Uterus (tissue), 4 donors: Measurements from ENCODE around the gene PRAMEF10. TPM values are rescaled to one million over a fixed set of nuclear protein-coding genes. Genes with fewer than 3 reads are reported as not detected.
"Not testable (repeated sequence)": the region's sequence is repeated elsewhere in the genome, so short reads cannot be mapped to it uniquely, and the experiment has no call there.

ENCODE experiments used
- DNase-seq, 2 donors: peaks; one replicate each; pipeline ENCODE4 v3.0.0-alpha.2; 2019 to 2020
- H3K27ac ChIP-seq, 2 donors: fragments of 200-600 bp; sonication (generic); 1 replicate in 1 of 2; 2 replicates in 1 of 2; pipeline ENCODE4 v1.5.1; 2016 to 2018
- H3K27me3 ChIP-seq, 2 donors: fragments of 200-600 bp; sonication (generic); one replicate each; pipeline ENCODE4 v1.5.1; 2018 to 2019; ENCODE audit warnings: control low read depth in 1 of 2
- H3K36me3 ChIP-seq, 2 donors: fragments of 200-600 bp; sonication (generic); one replicate each; pipeline ENCODE4 v1.5.1; 2019; ENCODE audit warnings: control low read depth in 1 of 2
- H3K4me1 ChIP-seq, 2 donors: fragments of 200-600 bp; sonication (generic); one replicate each; pipeline ENCODE4 v1.5.1; 2018 to 2019; ENCODE audit warnings: control low read depth in 1 of 2
- H3K4me3 ChIP-seq, 2 donors: fragments of 200-600 bp; sonication (generic); 1 replicate in 1 of 2; 2 replicates in 1 of 2; pipeline ENCODE4 v1.5.1; 2018 to 2019; ENCODE audit warnings: mild to moderate bottlenecking in 1 of 2
- H3K9me3 ChIP-seq, 2 donors: fragments of 200-600 bp; sonication (generic); one replicate each; pipeline ENCODE4 v1.5.1; 2019; ENCODE audit warnings: control low read depth in 1 of 2
- POLR2A ChIP-seq, 2 donors: fragments of 450-650 bp; IDR thresholded peaks; one replicate each; pipeline ENCODE4 v1.6.1; 2016; ENCODE audit warnings: antibody characterized with exemption in 2 of 2, mild to moderate bottlenecking in 1 of 2, moderate library complexity in 1 of 2
- intact Hi-C: fragments of 100-400 bp; cut with DNase I; formaldehyde crosslinking; loops from one replicate; pipeline ENCODE4 v1.15.1; 2023; ENCODE audit warnings: low total_unique reads
- small RNA-seq: library from RNA; depleted of rRNA; stranded (forward); fragments of <200 nt; gene quantifications from one replicate; pipeline ENCODE3, GENCODE V24; 2016
- total RNA-seq, 4 donors: library from RNA; depleted of rRNA in 3 of 4; stranded (reverse); fragments of >200 nt in 3 of 4; gene quantifications; one replicate each; pipeline versions ENCODE4 v1.1.0 to v1.2.4, GENCODE V29; 2014 to 2023
- TF ChIP-seq, protein P1 (sequence below), 4 experiments: fragments of 200-600 bp in 2 of 4; fragments of 450-650 bp in 2 of 4; sonication (generic) in 2 of 4; IDR thresholded peaks; one replicate each; pipeline ENCODE4 v1.5.1; 2016 to 2019; ENCODE audit warnings: antibody characterized with exemption in 4 of 4, mild to moderate bottlenecking in 2 of 4, moderate library complexity in 1 of 4
- donor health status: DM: yes; HTN: yes; CAD: no.

Gene PRAMEF10
- total RNA-seq, 4 donors from 2014 or later = not detected

DNA sequence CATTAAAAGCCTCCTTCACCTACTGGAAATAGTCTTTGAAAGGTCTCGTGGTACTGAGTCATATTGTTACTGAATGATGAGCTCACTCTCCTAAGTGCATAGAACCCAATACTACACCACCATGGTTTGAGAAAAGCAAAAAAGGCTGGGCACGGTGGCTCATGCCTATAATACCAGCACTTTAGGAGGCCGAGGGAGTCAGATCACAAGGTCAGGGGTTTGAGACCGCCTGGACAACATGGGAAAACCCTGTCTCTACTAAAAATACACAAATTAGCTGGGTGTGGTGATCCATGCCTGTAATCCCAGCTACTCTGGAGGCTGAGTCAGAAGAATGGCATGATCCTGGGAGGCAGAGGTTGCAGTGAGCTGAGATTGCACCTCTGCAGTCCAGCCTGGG is 46.3 kb downstream of the PRAMEF10 start:
- no peak overlapping the region for H3K4me3 ChIP-seq
- no peaks in the 10 kb centered on the region for H3K4me1 ChIP-seq
- H3K9me3 ChIP-seq = no peaks in the 10 kb centered on the region
- intact Hi-C loops = no loop called here
- H3K27ac ChIP-seq = no peak overlapping the region
- no peaks in the 10 kb centered on the region for H3K36me3 ChIP-seq
- no peak for TF ChIP-seq POLR2A (IDR thresholded peaks at IDR 0.05)
- TF ChIP-seq, protein P1, sequence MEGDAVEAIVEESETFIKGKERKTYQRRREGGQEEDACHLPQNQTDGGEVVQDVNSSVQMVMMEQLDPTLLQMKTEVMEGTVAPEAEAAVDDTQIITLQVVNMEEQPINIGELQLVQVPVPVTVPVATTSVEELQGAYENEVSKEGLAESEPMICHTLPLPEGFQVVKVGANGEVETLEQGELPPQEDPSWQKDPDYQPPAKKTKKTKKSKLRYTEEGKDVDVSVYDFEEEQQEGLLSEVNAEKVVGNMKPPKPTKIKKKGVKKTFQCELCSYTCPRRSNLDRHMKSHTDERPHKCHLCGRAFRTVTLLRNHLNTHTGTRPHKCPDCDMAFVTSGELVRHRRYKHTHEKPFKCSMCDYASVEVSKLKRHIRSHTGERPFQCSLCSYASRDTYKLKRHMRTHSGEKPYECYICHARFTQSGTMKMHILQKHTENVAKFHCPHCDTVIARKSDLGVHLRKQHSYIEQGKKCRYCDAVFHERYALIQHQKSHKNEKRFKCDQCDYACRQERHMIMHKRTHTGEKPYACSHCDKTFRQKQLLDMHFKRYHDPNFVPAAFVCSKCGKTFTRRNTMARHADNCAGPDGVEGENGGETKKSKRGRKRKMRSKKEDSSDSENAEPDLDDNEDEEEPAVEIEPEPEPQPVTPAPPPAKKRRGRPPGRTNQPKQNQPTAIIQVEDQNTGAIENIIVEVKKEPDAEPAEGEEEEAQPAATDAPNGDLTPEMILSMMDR (IDR thresholded peaks at IDR 0.05) = no peak
- DNase-seq = no peak
- no peaks in the 10 kb centered on the region for H3K27me3 ChIP-seq

DNA sequence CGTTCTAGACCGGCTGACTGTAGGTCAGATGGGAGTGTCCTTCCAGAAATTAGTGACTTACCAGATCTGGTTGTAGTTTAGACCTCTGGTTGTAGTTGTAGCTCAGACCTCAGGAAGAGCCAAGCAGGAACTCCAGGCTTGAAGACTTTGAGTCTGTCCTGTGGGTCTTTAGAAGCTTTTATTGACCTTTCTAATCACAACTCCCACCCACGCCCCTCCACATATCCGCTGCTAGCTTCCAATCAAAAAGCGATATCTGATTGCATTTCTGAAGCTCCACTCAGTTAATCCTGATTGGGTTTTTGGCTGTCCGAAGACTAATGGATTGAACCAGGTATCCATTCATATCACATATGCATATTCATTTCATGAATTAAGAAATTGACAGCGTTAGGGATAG is 49.5 kb downstream of the PRAMEF10 start, which contains the start of gene HNRNPCL1:
TSS of gene HNRNPCL1 (minus strand) at position 101 of the 400 bp plus-strand sequence. CDS start 431 bp downstream, outside the sequence.
- DNase-seq, H3K9me3 ChIP-seq, H3K4me1 ChIP-seq, intact Hi-C loops, H3K27ac ChIP-seq, H3K36me3 ChIP-seq, H3K27me3 ChIP-seq, H3K4me3 ChIP-seq: not testable (repeated sequence)

Small RNA genes lying within 50 kb of the gene (small RNA-seq; reads per million reads assigned to genes)
- not detected for gene RNU6-1072P

Other genes with a start within 250 kb of the PRAMEF10 start
- not detected for gene AADACL3, start 182.2 kb downstream of the PRAMEF10 start, total RNA-seq
- under 1 TPM in 1 of 4 donors, not detected in 3; 0.14 TPM for gene CFAP107, start 152.1 kb downstream of the PRAMEF10 start, total RNA-seq
- gene PRAMEF12, start 124.5 kb downstream of the PRAMEF10 start, total RNA-seq = not detected
- not detected for gene PRAMEF1, start 106.9 kb downstream of the PRAMEF10 start, total RNA-seq
- gene PRAMEF11, start 66.9 kb downstream of the PRAMEF10 start, total RNA-seq = not detected
- not detected for gene HNRNPCL1, start 49.5 kb downstream of the PRAMEF10 start, total RNA-seq
- gene PRAMEF2, start 41.2 kb downstream of the PRAMEF10 start, total RNA-seq = not detected
- not detected for gene PRAMEF4, start 12.1 kb downstream of the PRAMEF10 start, total RNA-seq
- not detected for gene PRAMEF7, start 18.3 kb upstream of the PRAMEF10 start, total RNA-seq
- not detected for gene PRAMEF6, start 49.3 kb upstream of the PRAMEF10 start, total RNA-seq
- gene PRAMEF27, start 158.3 kb upstream of the PRAMEF10 start, total RNA-seq = not detected
- not detected for gene HNRNPCL3, start 162.5 kb upstream of the PRAMEF10 start, total RNA-seq
- not detected for gene PRAMEF25, start 172.5 kb upstream of the PRAMEF10 start, total RNA-seq
- not detected for gene HNRNPCL2, start 218.6 kb upstream of the PRAMEF10 start, total RNA-seq